H1 (cell line): ENCODE data around the gene PIAS3. TPM values are rescaled to one million over a fixed set of nuclear protein-coding genes. Genes with fewer than 3 reads are reported as not detected.
A peak's percentile ranks its signal among the peaks of the same experiment; 100 is the strongest.

ENCODE experiments used
- CTCF ChIA-PET: fragments of 300-600 bp; sonication (Branson Sonifier 250); formaldehyde crosslinking; loops from one replicate; lab custom pipeline; 2021; ENCODE audit not compliant: partially characterized antibody; lab: Charles Lee
- POLR2A ChIA-PET: fragments of 300-600 bp; sonication (Branson Sonifier 250); formaldehyde crosslinking; loops from one replicate; lab custom pipeline; 2021; ENCODE audit warnings: inconsistent platforms; ENCODE audit not compliant: partially characterized antibody; lab: Charles Lee
- DNase-seq, 2 experiments: peaks; one replicate each; pipeline versions ENCODE4 v3.0.0 to v3.0.0-alpha.2; 2010 to 2022; ENCODE audit warnings: low spot score in 2 of 2, low read depth in 1 of 2, mixed read lengths in 1 of 2
- FAIRE-seq: peaks from 2 replicates; lab custom pipeline; 2011; peaks lifted over from hg19 to GRCh38; lab: Jason Lieb, UNC
- H2AFZ ChIP-seq: 2 replicates; pipeline ENCODE4 v1.8.1; 2012; ENCODE audit warnings: low read length, inconsistent platforms
- H2AK5ac ChIP-seq: 2 replicates; pipeline ENCODE4 v1.6.1; 2013; ENCODE audit warnings: low read depth, low read length
- H2BK120ac ChIP-seq: replicated peaks from 2 replicates; pipeline ENCODE3; 2013; ENCODE audit warnings: low read depth, low read length, inconsistent platforms
- H2BK12ac ChIP-seq: 2 replicates; pipeline ENCODE4 v1.6.1; 2013; ENCODE audit warnings: low read depth, low read length
- H2BK15ac ChIP-seq: 2 replicates; pipeline ENCODE4 v1.6.1; 2013; ENCODE audit warnings: low read length
- H2BK20ac ChIP-seq: 2 replicates; pipeline ENCODE4 v1.6.1; 2013; ENCODE audit warnings: low read length
- H2BK5ac ChIP-seq: 2 replicates; pipeline ENCODE4 v1.6.1; 2013; ENCODE audit warnings: low read depth, low read length
- H3K14ac ChIP-seq: 2 replicates; pipeline ENCODE4 v1.6.1; 2013; ENCODE audit warnings: inconsistent platforms; ENCODE audit not compliant: insufficient read length
- H3K18ac ChIP-seq: 2 replicates; pipeline ENCODE4 v1.6.1; 2013; ENCODE audit warnings: low read length; ENCODE audit errors: extremely low read depth
- H3K23ac ChIP-seq: 2 replicates; pipeline ENCODE4 v1.6.1; 2013; ENCODE audit warnings: inconsistent platforms; ENCODE audit not compliant: insufficient read length
- H3K23me2 ChIP-seq: 2 replicates; pipeline ENCODE4 v1.6.1; 2013; ENCODE audit warnings: low read depth, low read length
- H3K27ac ChIP-seq: 2 replicates; pipeline ENCODE4 v1.6.1; 2011; ENCODE audit warnings: low read depth, low read length, inconsistent platforms
- H3K27me3 ChIP-seq, 4 experiments: replicated peaks in 1 of 4; 1 replicate in 1 of 4; 2 replicates in 3 of 4; pipeline versions ENCODE4 v1.6.1 to v1.8.1; 2011 to 2013; ENCODE audit warnings: low read length in 3 of 4, mild to moderate bottlenecking in 3 of 4, inconsistent platforms in 2 of 4, mixed read lengths in 2 of 4, moderate library complexity in 1 of 4; ENCODE audit not compliant: control insufficient read depth in 3 of 4, insufficient read depth in 3 of 4; ENCODE audit errors: extremely low read depth in 1 of 4
- H3K36me3 ChIP-seq, 4 experiments: 2 replicates each; pipeline versions ENCODE4 v1.6.1 to v1.8.1; 2011 to 2013; ENCODE audit warnings: mild to moderate bottlenecking in 4 of 4, low read length in 3 of 4, moderate library complexity in 2 of 4, control low read depth in 1 of 4, inconsistent platforms in 1 of 4; ENCODE audit not compliant: insufficient read depth in 4 of 4, control insufficient read depth in 2 of 4
- H3K4ac ChIP-seq: replicated peaks from 2 replicates; pipeline ENCODE3; 2013; ENCODE audit warnings: low read length, low read depth, mixed read lengths, inconsistent platforms; ENCODE audit not compliant: insufficient read length
- H3K4me1 ChIP-seq, 4 experiments: replicated peaks in 1 of 4; 1 replicate in 1 of 4; 2 replicates in 3 of 4; pipeline versions ENCODE4 v1.6.1 to v1.8.1; 2011 to 2013; ENCODE audit warnings: low read length in 3 of 4, inconsistent platforms in 2 of 4, mixed read lengths in 1 of 4; ENCODE audit not compliant: insufficient read depth in 4 of 4, control insufficient read depth in 3 of 4
- H3K4me2 ChIP-seq, 2 experiments: 2 replicates each; pipeline versions ENCODE4 v1.6.1 to v1.8.1; 2011 to 2013; ENCODE audit warnings: low read depth in 2 of 2, low read length in 2 of 2, control low read depth in 1 of 2, inconsistent platforms in 1 of 2, mild to moderate bottlenecking in 1 of 2; ENCODE audit not compliant: insufficient read depth in 1 of 2
- H3K4me3 ChIP-seq, 4 experiments: fragments of 200-600, 300-600 bp in 1 of 4; sonication (generic), shearing (Covaris generic), sonication (Bioruptor Twin) in 1 of 4; 2 replicates each; pipeline versions ENCODE4 v1.5.1 to v1.8.1; 2011 to 2016; ENCODE audit warnings: low read length in 4 of 4, low read depth in 3 of 4, control low read depth in 2 of 4, inconsistent platforms in 2 of 4, mild to moderate bottlenecking in 2 of 4, mixed read lengths in 1 of 4, moderate library complexity in 1 of 4; ENCODE audit not compliant: insufficient read depth in 2 of 4; ENCODE audit errors: extremely low read depth in 1 of 4
- H3K56ac ChIP-seq: replicated peaks from 2 replicates; pipeline ENCODE3; 2013; ENCODE audit warnings: low read depth, mild to moderate bottlenecking, mixed read lengths, low read length, inconsistent platforms; ENCODE audit not compliant: insufficient read length
- H3K79me1 ChIP-seq: 2 replicates; pipeline ENCODE4 v1.6.1; 2013; ENCODE audit warnings: low read depth, low read length, control low read depth
- H3K79me2 ChIP-seq, 2 experiments: 2 replicates each; pipeline versions ENCODE4 v1.6.1 to v1.8.1; 2012 to 2013; ENCODE audit warnings: low read length in 2 of 2, mild to moderate bottlenecking in 2 of 2, inconsistent platforms in 1 of 2; ENCODE audit not compliant: insufficient read depth in 2 of 2, control insufficient read depth in 1 of 2
- H3K9ac ChIP-seq, 4 experiments: replicated peaks in 1 of 4; 1 replicate in 1 of 4; 2 replicates in 3 of 4; pipeline versions ENCODE4 v1.6.1 to v1.8.1; 2011 to 2013; ENCODE audit warnings: low read depth in 3 of 4, low read length in 3 of 4, control low read depth in 2 of 4, mild to moderate bottlenecking in 2 of 4, moderate library complexity in 2 of 4, inconsistent platforms in 1 of 4; ENCODE audit errors: extremely low read depth in 1 of 4
- H3K9me3 ChIP-seq, 2 experiments: 2 replicates each; pipeline versions ENCODE4 v1.6.1 to v1.8.1; 2012 to 2013; ENCODE audit warnings: mild to moderate bottlenecking in 2 of 2, moderate library complexity in 2 of 2, control low read depth in 1 of 2, inconsistent platforms in 1 of 2, low read depth in 1 of 2, low read length in 1 of 2, mixed read lengths in 1 of 2; ENCODE audit not compliant: insufficient read depth in 2 of 2
- H4K20me1 ChIP-seq, 2 experiments: replicated peaks in 1 of 2; 2 replicates each; pipeline versions ENCODE3 to v1.8.1; 2011 to 2013; ENCODE audit warnings: inconsistent platforms in 2 of 2, low read length in 2 of 2, mild to moderate bottlenecking in 1 of 2; ENCODE audit not compliant: insufficient read depth in 2 of 2, control insufficient read depth in 1 of 2
- H4K5ac ChIP-seq: 2 replicates; pipeline ENCODE4 v1.6.1; 2013; ENCODE audit warnings: low read length, low read depth, mixed read lengths, inconsistent platforms; ENCODE audit not compliant: insufficient read length
- H4K8ac ChIP-seq: 2 replicates; pipeline ENCODE4 v1.8.0; 2013; ENCODE audit warnings: mild to moderate bottlenecking, moderate library complexity, low read length, inconsistent platforms; ENCODE audit not compliant: insufficient read depth; ENCODE audit errors: extremely low read depth
- H4K91ac ChIP-seq: replicated peaks from 2 replicates; pipeline ENCODE3; 2013; ENCODE audit warnings: low read length, mixed read lengths, inconsistent platforms; ENCODE audit not compliant: insufficient read length
- CREB1 ChIP-seq: IDR thresholded peaks from 2 replicates; pipeline ENCODE4 v1.6.1; 2012; ENCODE audit warnings: inconsistent platforms
- CTBP2 ChIP-seq: IDR thresholded peaks from 2 replicates; pipeline ENCODE4 v1.7.0; 2011; ENCODE audit warnings: borderline replicate concordance, mild to moderate bottlenecking, moderate library complexity, mixed read lengths, low read length; ENCODE audit not compliant: insufficient read depth, insufficient read length
- E2F6 ChIP-seq: IDR thresholded peaks from 2 replicates; pipeline ENCODE4 v1.6.1; 2012; ENCODE audit warnings: inconsistent platforms
- KDM1A ChIP-seq: fragments of 200-600, 300-600 bp; sonication (generic); IDR thresholded peaks from 2 replicates; pipeline ENCODE4 v1.7.1; 2016; ENCODE audit warnings: mild to moderate bottlenecking, low read length, borderline replicate concordance
- RBBP5 ChIP-seq: IDR thresholded peaks from 2 replicates; pipeline ENCODE4 v1.7.1; 2012; ENCODE audit warnings: low read depth, mild to moderate bottlenecking, inconsistent platforms, low read length, moderate library complexity, borderline replicate concordance
- SIN3A ChIP-seq, 2 experiments: IDR thresholded peaks in 1 of 2; conservative IDR thresholded peaks in 1 of 2; 2 replicates each; pipeline ENCODE4 v1.6.1; 2011 to 2012; ENCODE audit warnings: low read length in 2 of 2, improper control_type of control experiment in 1 of 2, low read depth in 1 of 2, mild to moderate bottlenecking in 1 of 2
- SP2 ChIP-seq: IDR thresholded peaks from 2 replicates; pipeline ENCODE4 v1.6.1; 2012; ENCODE audit warnings: mild to moderate bottlenecking, low read length, inconsistent platforms
- SUZ12 ChIP-seq: fragments of 200-600 bp; sonication (generic); IDR thresholded peaks from 2 replicates; pipeline ENCODE4 v1.6.1; 2012; ENCODE audit warnings: mild to moderate bottlenecking, inconsistent platforms, low read length, moderate library complexity, mixed read lengths
- TBP ChIP-seq: IDR thresholded peaks from 2 replicates; pipeline ENCODE4 v1.6.1; 2011; ENCODE audit warnings: low read depth, low read length, improper control_type of control experiment
- WGBS, 2 experiments: shearing (Covaris generic) in 1 of 2; methylation state at CpG; one replicate each; pipeline versions ENCODE4 v1.1.6 to v1.1.7; 2013 to 2015; ENCODE audit warnings: low lambda C conversion rate in 2 of 2, mixed read lengths in 2 of 2, inconsistent platforms in 1 of 2, low coverage in 1 of 2, missing lambda C conversion rate in 1 of 2; ENCODE audit not compliant: insufficient replicate concordance in 2 of 2, insufficient coverage in 1 of 2, insufficient read length in 1 of 2; ENCODE audit errors: extremely low coverage in 1 of 2, missing lambda C conversion rate in 1 of 2; 5-methylcytosine and 5-hydroxymethylcytosine counted together
- polyA plus RNA-seq, 7 experiments: library from polyadenylated mRNA; depleted of rRNA in 3 of 7; stranded (reverse) in 5 of 7; unstranded in 2 of 7; fragments of >200 nt in 5 of 7; fragments of 200-250 nt in 2 of 7; gene quantifications; 1 replicate in 5 of 7; 2 replicates in 1 of 7; 4 replicates in 1 of 7; pipeline versions ENCODE4 v1.2.1 to v1.2.3, GENCODE V29; 2011 to 2013; ENCODE audit warnings: missing spikeins in 2 of 7, mixed read lengths in 2 of 7
- total RNA-seq: library from RNA; stranded (reverse); fragmentation: NEBNext Ultra II Directional; extraction: Animal tissue kit (Norgen Biotek cat#: 25700); gene quantifications from 2 replicates; pipeline ENCODE4 v1.2.1, GENCODE V29; 2021

The PIAS3 gene
- total and polyA plus RNA-seq, 2 of the 8 experiments (the other 6 are each of a cell fraction or from before 2014, with no cell fraction given), result 36.7 to 49.9 TPM

GRCh38 chr1:145871994-145872924 lies 13.4 kb upstream of the PIAS3 start:
- Histone ChIP-seq H3K79me1 (no peaks in the 10 kb centered on the region), H2BK20ac (peak overlapping the region; percentile 92; the same call in 1 of the 2 replicates), H2BK120ac (no peak overlapping the region), H3K9me3 (no peaks in the 10 kb centered on the region), H3K9ac (peak overlapping the region in 2 of 4 experiments; percentile 26 to 33; a peak in 5 of 7 replicates), H3K14ac (no peak overlapping the region), H3K23me2 (peaks cover 14% of the 10 kb centered on the region; the same call in 1 of the 2 replicates), H3K36me3 (no peaks in the 10 kb centered on the region), H3K23ac (no peak overlapping the region), H3K56ac (no peak overlapping the region), H3K4me1 (peaks cover 0 to 11% (median under 1%) of the 10 kb centered on the region in 4 experiments; a peak in 4 of 7 replicates), H3K27ac (no peak overlapping the region), H3K4me2 (peak overlapping the region; percentile 85 to 90), H2AK5ac (no peak overlapping the region), H2BK5ac (peak overlapping the region; percentile 60; the same call in 1 of the 2 replicates), H3K18ac (peak overlapping the region; percentile 85), H2BK15ac (no peak overlapping the region; the same call in 1 of the 2 replicates), H4K8ac (peak overlapping the region; percentile 39), H3K79me2 (no peaks in the 10 kb centered on the region), H3K27me3 (peaks cover 0 to 24% (median 12%) of the 10 kb centered on the region in 4 experiments; a peak in 6 of 7 replicates), H2BK12ac (no peak overlapping the region), H3K4me3 (peak overlapping the region; percentile 36 to 62 (median 52)), H4K5ac (no peak overlapping the region), H4K91ac (peak overlapping the region; percentile 68), H3K4ac (peak overlapping the region; percentile 60), H4K20me1 (no peaks in the 10 kb centered on the region), H2AFZ (peak overlapping the region; percentile 85)
- CTCF ChIA-PET, result interaction anchor here (0.8 to 4.3 kb wide), 15 partner anchors 9 to 105 kb away, joined by 3 to 42 read pairs (median 9); partner anchors contain the start of genes ANKRD35, NUDT17 and PIAS3
- FAIRE-seq, result no peak
- 14% methylated on average over 47 of the region's 47 CpGs; no CpG with 5 or more reads in 1 of the 2 experiments for WGBS, 2 experiments
- POLR2A ChIA-PET, result interaction anchor here (0.7 to 4.0 kb wide), 22 partner anchors 8 to 180 kb away, joined by 3 to 34 read pairs (median 4); partner anchors contain the start of genes ANKRD35, NUDT17, PEX11B and PIAS3
- peak in 1 of 2 experiments; percentile 82 for DNase-seq
- TF ChIP-seq E2F6 (peak; percentile 21; the same call in 1 of the 2 replicates), SUZ12 (peak; percentile 55; the same call in 1 of the 2 replicates), CREB1 (no peak), CTBP2 (no peak), SIN3A (conservative IDR thresholded peaks at IDR 0.05 in 1 of 2, IDR thresholded peaks at IDR 0.05 in 1 of 2; ENCODE audit: low read depth in 1 of 2, low read length in 2 of 2) (peak in 1 of 2 experiments; percentile 33; a peak in 1 of 4 replicates), KDM1A (no peak), SP2 (no peak), TBP (peak; percentile 31; the same call in 1 of the 2 replicates), RBBP5 (peak; percentile 83; the same call in 1 of the 2 replicates)
